Type B pancreatic cell (in vitro differentiated cells): ENCODE measurements around the gene SLC7A9. TPM values are rescaled to one million over a fixed set of nuclear protein-coding genes. Genes with fewer than 3 reads are reported as not detected.

Experiments used
- DNase-seq: peaks from one replicate; pipeline ENCODE4 v3.0.0; 2021; ENCODE audit warnings: mixed read lengths; ENCODE audit not compliant: unreplicated experiment; ENCODE audit errors: extremely low spot score
- H3K27ac Mint-ChIP-seq: 2 replicates; pipeline ENCODE4 v1.8.0; 2021; ENCODE audit warnings: mild to moderate bottlenecking, mixed read lengths
- H3K27me3 Mint-ChIP-seq: 2 replicates; pipeline ENCODE4 v1.8.0; 2021; ENCODE audit warnings: mixed read lengths
- H3K36me3 Mint-ChIP-seq: 2 replicates; pipeline ENCODE4 v1.8.0; 2021; ENCODE audit warnings: mixed read lengths
- H3K4me1 Mint-ChIP-seq: one replicate; pipeline ENCODE4 v1.8.0; 2021; ENCODE audit warnings: mixed read lengths; ENCODE audit not compliant: unreplicated experiment
- H3K4me3 Mint-ChIP-seq: 2 replicates; pipeline ENCODE4 v1.8.0; 2021; ENCODE audit warnings: mild to moderate bottlenecking, mixed read lengths
- H3K9me3 Mint-ChIP-seq: 2 replicates; pipeline ENCODE4 v1.8.0; 2021; ENCODE audit warnings: mixed read lengths
- total RNA-seq: library from RNA; stranded (reverse); gene quantifications from 2 replicates; pipeline ENCODE4 v1.2.1, GENCODE V29; 2021; ENCODE audit warnings: low replicate concordance
- TF ChIP-seq, protein P1 (sequence below): fragments of 200-600 bp; sonication (generic); conservative IDR thresholded peaks from 2 replicates; pipeline ENCODE4 v1.5.0; 2021; ENCODE audit warnings: antibody characterized with exemption, mild to moderate bottlenecking

The SLC7A9 gene
- total RNA-seq, 1 donor from 2014 or later: 3.1 TPM

DNA sequence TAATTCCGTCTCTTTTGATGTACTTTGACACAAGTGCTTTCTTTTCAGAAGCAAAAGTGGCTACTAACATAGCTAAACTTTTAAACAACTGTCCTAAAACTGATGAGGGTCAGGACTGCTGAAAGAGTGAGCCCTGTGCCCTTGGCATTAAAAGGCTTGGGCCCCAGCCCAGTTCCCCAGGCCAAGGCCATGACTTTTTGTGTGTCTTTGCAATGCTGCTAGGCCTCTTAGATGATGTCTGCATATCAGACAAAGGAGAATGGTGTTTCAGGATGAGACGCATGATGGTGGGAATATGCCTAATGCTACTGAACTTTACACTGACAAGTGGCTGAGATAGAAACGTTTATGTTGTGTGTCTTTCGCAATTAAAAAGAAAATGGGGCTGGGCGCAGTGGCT is 38.0 kb downstream of the SLC7A9 start:
- DNase-seq: peak; percentile 15
- Mint-ChIP-seq H3K4me3 (no peak overlapping the region), H3K4me1 (no peaks in the 10 kb centered on the region), H3K36me3 (peaks cover 4% of the 10 kb centered on the region), H3K9me3 (no peaks in the 10 kb centered on the region), H3K27ac (no peak overlapping the region), H3K27me3 (no peaks in the 10 kb centered on the region)
- TF ChIP-seq, protein P1, sequence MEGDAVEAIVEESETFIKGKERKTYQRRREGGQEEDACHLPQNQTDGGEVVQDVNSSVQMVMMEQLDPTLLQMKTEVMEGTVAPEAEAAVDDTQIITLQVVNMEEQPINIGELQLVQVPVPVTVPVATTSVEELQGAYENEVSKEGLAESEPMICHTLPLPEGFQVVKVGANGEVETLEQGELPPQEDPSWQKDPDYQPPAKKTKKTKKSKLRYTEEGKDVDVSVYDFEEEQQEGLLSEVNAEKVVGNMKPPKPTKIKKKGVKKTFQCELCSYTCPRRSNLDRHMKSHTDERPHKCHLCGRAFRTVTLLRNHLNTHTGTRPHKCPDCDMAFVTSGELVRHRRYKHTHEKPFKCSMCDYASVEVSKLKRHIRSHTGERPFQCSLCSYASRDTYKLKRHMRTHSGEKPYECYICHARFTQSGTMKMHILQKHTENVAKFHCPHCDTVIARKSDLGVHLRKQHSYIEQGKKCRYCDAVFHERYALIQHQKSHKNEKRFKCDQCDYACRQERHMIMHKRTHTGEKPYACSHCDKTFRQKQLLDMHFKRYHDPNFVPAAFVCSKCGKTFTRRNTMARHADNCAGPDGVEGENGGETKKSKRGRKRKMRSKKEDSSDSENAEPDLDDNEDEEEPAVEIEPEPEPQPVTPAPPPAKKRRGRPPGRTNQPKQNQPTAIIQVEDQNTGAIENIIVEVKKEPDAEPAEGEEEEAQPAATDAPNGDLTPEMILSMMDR: no peak

DNA sequence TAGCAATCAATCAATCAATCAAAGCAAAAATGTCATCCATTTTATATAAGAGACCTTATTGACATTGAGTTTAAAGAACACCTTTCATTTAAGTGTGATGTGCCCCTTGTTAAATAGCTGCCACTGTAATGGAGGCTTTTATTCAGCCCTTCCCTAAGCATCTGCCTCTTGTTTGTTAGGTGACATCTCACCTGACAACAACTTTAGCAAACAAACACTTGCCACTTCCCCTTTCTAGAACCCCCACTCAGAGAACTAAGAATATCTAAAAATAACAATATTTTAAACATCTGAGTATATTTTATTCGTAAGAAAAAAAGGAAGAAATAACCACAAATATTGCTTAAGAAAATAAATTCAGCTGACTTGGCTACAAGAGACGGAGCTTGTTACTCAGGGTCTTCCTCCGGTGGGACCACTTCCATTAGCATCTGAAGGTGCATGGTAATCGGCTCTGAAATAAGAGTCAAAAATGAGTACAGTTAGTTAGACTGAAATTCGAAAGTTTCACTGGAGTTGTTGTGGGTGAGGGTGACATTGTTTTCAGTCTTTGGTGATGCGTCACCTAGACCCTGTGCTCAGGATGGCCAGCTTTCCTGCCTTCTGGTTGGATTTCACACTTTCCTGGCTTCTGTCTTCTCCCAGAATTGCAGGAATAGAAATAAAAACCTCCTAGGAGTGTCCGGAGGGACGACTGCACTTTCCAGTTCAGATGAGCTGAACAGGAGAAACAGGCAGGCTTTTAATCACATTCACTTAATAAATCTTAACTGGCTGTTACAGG is 39.1 kb downstream of the SLC7A9 start:
- Mint-ChIP-seq H3K4me1 (no peaks in the 10 kb centered on the region), H3K9me3 (no peaks in the 10 kb centered on the region), H3K27ac (no peak overlapping the region), H3K4me3 (no peak overlapping the region), H3K27me3 (no peaks in the 10 kb centered on the region), H3K36me3 (peaks cover 4% of the 10 kb centered on the region)
- TF ChIP-seq, protein P1: no peak
- DNase-seq: no peak

GRCh38 chr19:32829345-32829896 is 40.1 kb downstream of the SLC7A9 start:
- Mint-ChIP-seq H3K4me3 (no peak overlapping the region), H3K27ac (no peak overlapping the region), H3K4me1 (peaks cover 5% of the 10 kb centered on the region), H3K27me3 (no peaks in the 10 kb centered on the region), H3K9me3 (no peaks in the 10 kb centered on the region), H3K36me3 (peaks cover 4% of the 10 kb centered on the region)
- TF ChIP-seq, protein P1: no peak
- DNase-seq: no peak

GRCh38 chr19:32828643-32829344 is 40.8 kb downstream of the SLC7A9 start:
- H3K4me3 Mint-ChIP-seq: no peak overlapping the region
- no peaks in the 10 kb centered on the region for H3K27me3 Mint-ChIP-seq
- TF ChIP-seq, protein P1: no peak
- H3K4me1 Mint-ChIP-seq: peaks cover 5% of the 10 kb centered on the region
- H3K9me3 Mint-ChIP-seq: no peaks in the 10 kb centered on the region
- H3K36me3 Mint-ChIP-seq: peaks cover 4% of the 10 kb centered on the region
- H3K27ac Mint-ChIP-seq: no peak overlapping the region
- DNase-seq: no peak

- no peak overlapping the region for H3K4me3 Mint-ChIP-seq
- H3K27me3 Mint-ChIP-seq: no peaks in the 10 kb centered on the region
- TF ChIP-seq, protein P1: no peak
- no peak overlapping the region for H3K27ac Mint-ChIP-seq
- peaks cover 5% of the 10 kb centered on the region for H3K4me1 Mint-ChIP-seq
- peaks cover 4% of the 10 kb centered on the region for H3K36me3 Mint-ChIP-seq
- H3K9me3 Mint-ChIP-seq: no peaks in the 10 kb centered on the region
- no peak for DNase-seq
Measured at GRCh38 chr19:32828139-32828538, 41.4 kb downstream of the SLC7A9 start.
